ENCODE results near the gene MTR.

GRCh38 chr1:236766506-236766905 is 28.6 kb upstream of the MTR start:
- TF ChIP-seq CTCF (IDR thresholded peaks at IDR 0.05) (no peak), POLR2A (IDR thresholded peaks at IDR 0.05) (no peak)

Data from thyroid gland (tissue), 4 donors.